GM21723 (cell line): ENCODE data around the gene NAIF1.
"Not testable (repeated sequence)": the region's sequence is repeated elsewhere in the genome, so short reads cannot be mapped to it uniquely, and the experiment has no call there.

ENCODE experiments used
- ATAC-seq: cut with Tn5 transposase; IDR thresholded peaks from one replicate; pipeline ENCODE4 v1.9.1; 2021; ENCODE audit warnings: mild to moderate bottlenecking, moderate library complexity; ENCODE audit not compliant: unreplicated experiment

NAIF1 gene

GRCh38 chr9:128088253-128088945, 21.3 kb upstream of the NAIF1 start:
- ATAC-seq, result no peak

DNA sequence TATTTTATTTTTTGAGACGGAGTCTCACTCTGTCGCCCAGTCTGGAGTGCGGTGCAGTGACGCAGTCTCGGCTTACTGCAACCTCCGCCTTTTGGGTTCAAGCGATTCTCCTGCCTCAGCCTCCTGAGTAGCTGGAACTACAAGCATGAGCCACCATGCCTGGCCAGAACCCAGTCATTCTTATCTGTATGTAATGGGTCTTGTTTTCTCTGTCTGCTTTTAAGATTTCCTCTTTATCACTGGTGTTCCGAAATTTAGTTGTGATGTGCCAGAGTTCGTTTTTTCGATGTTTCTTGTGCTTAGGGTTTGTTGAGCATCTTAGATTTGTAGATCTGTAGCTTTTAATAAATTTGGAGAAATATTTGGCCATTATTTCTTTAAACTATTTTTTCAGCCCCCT, 20.1 kb upstream of the NAIF1 start:
- ATAC-seq, result no peak

DNA sequence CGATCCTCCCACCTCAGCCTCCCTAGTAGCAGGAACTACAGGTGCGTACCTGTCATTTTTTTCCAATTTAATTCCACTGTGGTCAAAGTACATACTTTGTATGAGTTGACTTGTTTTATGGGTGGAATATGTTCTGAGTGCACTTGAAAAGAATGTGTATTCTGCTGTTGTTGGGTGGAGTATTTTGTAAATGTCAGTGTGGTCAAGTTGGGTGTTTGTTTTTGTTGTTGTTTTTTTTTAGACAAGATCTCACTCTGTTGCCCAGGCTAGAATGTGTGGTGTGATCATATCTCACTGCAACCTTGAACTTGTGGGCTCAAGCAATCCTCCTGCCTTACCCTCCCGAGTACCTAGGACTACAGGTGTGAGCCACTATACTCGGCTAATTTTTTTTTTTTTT, 18.8 kb upstream of the NAIF1 start:
- ATAC-seq, result no peak

GRCh38 chr9:128084746-128085145, 17.6 kb upstream of the NAIF1 start:
- no peak for ATAC-seq

DNA sequence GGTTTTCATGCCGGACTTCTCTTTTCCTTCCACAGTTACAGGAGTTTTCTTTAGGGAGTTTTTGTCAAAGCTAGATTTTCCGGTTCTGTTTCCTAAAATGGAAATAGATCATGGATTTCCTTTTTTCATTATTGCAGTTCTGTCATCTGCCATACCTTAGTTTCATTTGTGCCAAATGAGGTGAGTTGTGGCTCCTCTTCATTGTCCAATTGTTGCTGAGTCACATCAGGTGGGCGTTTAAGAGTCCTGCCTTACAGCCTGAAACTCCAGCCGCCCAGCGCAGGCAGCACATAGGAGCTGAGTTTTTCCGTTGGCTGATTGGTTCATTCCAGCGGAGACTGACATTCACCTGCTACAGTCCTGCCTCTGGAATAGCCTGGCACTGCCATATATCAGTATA, 15.0 kb upstream of the NAIF1 start:
- ATAC-seq, result no peak

- ATAC-seq, result no peak
Observed at GRCh38 chr9:128081056-128081455, 13.9 kb upstream of the NAIF1 start.

- no peak for ATAC-seq
Observed at GRCh38 chr9:128080206-128080605, 13.1 kb upstream of the NAIF1 start.

- ATAC-seq, result no peak
Observed at GRCh38 chr9:128078504-128079434, 11.6 kb upstream of the NAIF1 start.

GRCh38 chr9:128077847-128078503, 10.9 kb upstream of the NAIF1 start:
- no peak for ATAC-seq

DNA sequence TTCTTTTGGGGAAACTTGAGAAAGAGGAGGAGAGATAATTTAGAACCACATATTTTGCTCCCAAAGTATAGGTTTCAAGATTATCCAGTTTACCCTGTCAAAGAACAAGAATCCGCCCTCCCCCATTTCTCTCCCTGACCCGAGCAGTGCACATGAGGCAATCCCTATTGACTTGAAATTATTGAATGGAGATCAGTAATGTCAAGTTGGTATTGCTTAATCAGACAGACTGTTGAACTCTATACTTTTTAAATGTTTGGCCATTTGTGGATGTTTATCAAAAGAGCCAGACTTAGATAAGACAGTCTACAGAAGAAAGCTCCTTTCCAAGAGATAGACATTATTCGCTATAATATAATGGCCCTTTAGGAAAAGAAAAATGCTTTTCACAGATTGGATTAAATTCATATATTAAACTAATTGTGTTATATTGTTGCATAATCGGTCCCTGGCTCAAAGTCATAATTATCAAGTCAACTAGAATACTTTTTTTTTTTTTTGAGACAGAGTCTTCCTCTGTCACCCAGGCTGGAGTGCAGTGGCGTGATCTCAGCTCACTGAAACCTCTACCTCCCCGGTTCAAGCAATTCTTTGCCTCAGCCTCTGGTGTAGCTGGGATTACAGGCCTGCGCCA, 6.2 kb upstream of the NAIF1 start:
- no peak for ATAC-seq

GRCh38 chr9:128072144-128073021, 5.3 kb upstream of the NAIF1 start:
- ATAC-seq, result no peak

GRCh38 chr9:128071475-128071874, 4.4 kb upstream of the NAIF1 start:
- not testable (repeated sequence) for ATAC-seq

- ATAC-seq, result no peak
Observed at GRCh38 chr9:128070874-128071273, 3.8 kb upstream of the NAIF1 start.

GRCh38 chr9:128068386-128069205, 1.5 kb upstream of the NAIF1 start:
- ATAC-seq, result peak; percentile 14

- peak; percentile 65 for ATAC-seq
Observed at GRCh38 chr9:128067645-128068385, 695 bp upstream of the NAIF1 start, which contains the start of gene SLC25A25. SLC25A25 (plus strand) TSS chr9:128068232; CDS start chr9:128068320, 88 bp downstream.

GRCh38 chr9:128065907-128066712, 1.0 kb downstream of the NAIF1 start:
- no peak for ATAC-seq
